ENCODE results near the gene RFC1. TPM values are rescaled to one million over a fixed set of nuclear protein-coding genes. Genes with fewer than 3 reads are reported as not detected.
"Not testable (repeated sequence)": the region's sequence is repeated elsewhere in the genome, so short reads cannot be mapped to it uniquely, and the experiment has no call there.

The RFC1 gene
- total and polyA plus RNA-seq, 7 donors: 6.7 to 21.0 (median 15.8) TPM

GRCh38 chr4:39295784-39296183 lies 70.4 kb downstream of the RFC1 start:
- no peak for ATAC-seq
- Histone ChIP-seq H3K27me3 (ENCODE audit: insufficient read depth in 3 of 3, low read length in 2 of 3) (no peaks in the 10 kb centered on the region), H3K4me3 (no peak overlapping the region), H3K36me3 (ENCODE audit: insufficient read depth in 1 of 2, low read depth in 1 of 2) (peaks cover 2 to 77% of the 10 kb centered on the region in 2 donors), H3K27ac (no peak overlapping the region), H3K4me1 (no peaks in the 10 kb centered on the region), H3K9me3 (no peaks in the 10 kb centered on the region)
- DNase-seq: no peak
- WGBS, 3 donors: 97 to 98% (median 98%) methylated on average over 8 of the region's 8 CpGs
- TF ChIP-seq CTCF (IDR thresholded peaks at IDR 0.05): no peak
- intact Hi-C loops (cut with DNase I): no loop called here

- H3K36me3 ChIP-seq (ENCODE audit: insufficient read depth in 1 of 2, low read depth in 1 of 2): peaks cover 5 to 86% of the 10 kb centered on the region in 2 donors
- ATAC-seq; intact Hi-C loops (cut with DNase I); H3K27ac ChIP-seq; H3K27me3 ChIP-seq (ENCODE audit: insufficient read depth in 3 of 3, low read length in 2 of 3); H3K4me3 ChIP-seq; H3K9me3 ChIP-seq; DNase-seq; H3K4me1 ChIP-seq: not testable (repeated sequence)
- WGBS, 3 donors: 98 to 99% (median 99%) methylated on average over 5 of the region's 5 CpGs
Measured at GRCh38 chr4:39292433-39292832, 73.7 kb downstream of the RFC1 start.

- Histone ChIP-seq H3K4me1 (no peaks in the 10 kb centered on the region), H3K4me3 (no peak overlapping the region), H3K9me3 (no peaks in the 10 kb centered on the region), H3K27ac (no peak overlapping the region), H3K36me3 (ENCODE audit: insufficient read depth in 1 of 2, low read depth in 1 of 2) (peaks cover 5 to 94% of the 10 kb centered on the region in 2 donors), H3K27me3 (ENCODE audit: insufficient read depth in 3 of 3, low read length in 2 of 3) (no peaks in the 10 kb centered on the region)
- 97 to 98% (median 98%) methylated on average over 2 of the region's 2 CpGs for WGBS, 3 donors
- intact Hi-C loops (cut with DNase I): no loop called here
- ATAC-seq (no peak), DNase-seq (no peak)
- TF ChIP-seq CTCF (IDR thresholded peaks at IDR 0.05): no peak
Measured at GRCh38 chr4:39291686-39292085, 74.5 kb downstream of the RFC1 start.

- H3K27ac ChIP-seq: no peak overlapping the region
- H3K9me3 ChIP-seq: peaks cover 3% of the 10 kb centered on the region
- 88 to 94% (median 90%) methylated on average over 4 of the region's 4 CpGs for WGBS, 3 donors
- DNase-seq (no peak), ATAC-seq (no peak)
- peaks cover 9 to 80% of the 10 kb centered on the region in 2 donors for H3K36me3 ChIP-seq (ENCODE audit: insufficient read depth in 1 of 2, low read depth in 1 of 2)
- H3K27me3 ChIP-seq (ENCODE audit: insufficient read depth in 3 of 3, low read length in 2 of 3): no peaks in the 10 kb centered on the region
- no peaks in the 10 kb centered on the region for H3K4me1 ChIP-seq
- intact Hi-C loops (cut with DNase I): no loop called here
- H3K4me3 ChIP-seq: no peak overlapping the region
- no peak for TF ChIP-seq CTCF (IDR thresholded peaks at IDR 0.05)
Measured at GRCh38 chr4:39287223-39287622, 78.9 kb downstream of the RFC1 start.

GRCh38 chr4:39286263-39286662 lies 79.9 kb downstream of the RFC1 start:
- no peak for TF ChIP-seq CTCF (IDR thresholded peaks at IDR 0.05)
- intact Hi-C loops (cut with DNase I): no loop called here
- WGBS, 3 donors: 85 to 96% (median 89%) methylated on average over 2 of the region's 2 CpGs

More at GRCh38 chr4:39286263-39286662, 79.9 kb downstream of the RFC1 start:
- no peak overlapping the region for H3K27ac ChIP-seq
- H3K4me3 ChIP-seq: no peak overlapping the region
- ATAC-seq (no peak), DNase-seq (no peak)
- H3K36me3 ChIP-seq (ENCODE audit: insufficient read depth in 1 of 2, low read depth in 1 of 2): peaks cover 9 to 80% of the 10 kb centered on the region in 2 donors
- no peaks in the 10 kb centered on the region for H3K4me1 ChIP-seq
- peaks cover 4% of the 10 kb centered on the region for H3K9me3 ChIP-seq
- H3K27me3 ChIP-seq (ENCODE audit: insufficient read depth in 3 of 3, low read length in 2 of 3): no peaks in the 10 kb centered on the region

All from psoas muscle (tissue), 8 donors.